ENCODE measurements around the gene TBC1D28.
A peak's percentile ranks its signal among the peaks of the same experiment; 100 is the strongest.
"Not testable (repeated sequence)": the region's sequence is repeated elsewhere in the genome, so short reads cannot be mapped to it uniquely, and the experiment has no call there.

The TBC1D28 gene

DNA sequence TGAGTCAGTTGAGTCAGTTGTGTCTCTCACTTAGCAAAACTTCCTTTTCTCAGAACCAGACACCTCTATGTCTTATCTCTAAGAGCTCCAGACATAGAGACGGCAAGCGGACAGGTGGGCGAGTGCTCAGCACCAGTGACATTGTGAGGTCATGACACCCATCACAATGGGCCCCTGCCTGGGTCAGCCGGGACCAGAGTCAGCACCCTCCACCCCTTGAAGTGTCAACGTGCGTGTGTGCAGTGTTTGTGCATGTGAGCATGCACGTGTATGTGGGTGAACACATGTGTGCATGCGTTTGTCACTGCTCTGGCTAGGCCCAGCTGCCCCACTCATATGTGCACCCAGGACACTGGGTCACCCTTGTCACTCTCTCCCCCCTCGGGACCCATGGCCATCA is at the start of gene TBC1D28:
TSS of gene TBC1D28 (minus strand) at position 101 of the 400 bp plus-strand sequence. CDS start 3,039 bp downstream, outside the sequence.
- not testable (repeated sequence) for DNase-seq

DNA sequence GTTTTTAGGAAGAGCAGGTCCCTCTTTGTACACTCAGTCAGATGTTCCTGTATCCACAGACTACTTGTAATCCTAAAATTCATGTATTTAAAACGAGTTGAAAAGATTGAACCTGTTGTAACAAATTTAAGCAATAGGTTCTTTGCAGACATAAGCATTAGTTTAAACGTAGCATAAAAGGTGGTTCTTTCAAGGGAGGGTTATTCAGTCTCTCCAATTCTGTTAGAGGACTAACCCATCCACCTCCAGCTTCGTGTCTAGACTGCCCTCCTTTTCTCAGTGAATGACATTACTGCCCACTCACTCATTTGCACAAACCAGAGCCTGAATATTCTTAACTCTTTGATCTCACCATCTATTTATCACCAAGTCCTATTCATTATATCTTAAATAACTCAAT is 38.5 kb upstream of the TBC1D28 start:
- not testable (repeated sequence) for DNase-seq

DNA sequence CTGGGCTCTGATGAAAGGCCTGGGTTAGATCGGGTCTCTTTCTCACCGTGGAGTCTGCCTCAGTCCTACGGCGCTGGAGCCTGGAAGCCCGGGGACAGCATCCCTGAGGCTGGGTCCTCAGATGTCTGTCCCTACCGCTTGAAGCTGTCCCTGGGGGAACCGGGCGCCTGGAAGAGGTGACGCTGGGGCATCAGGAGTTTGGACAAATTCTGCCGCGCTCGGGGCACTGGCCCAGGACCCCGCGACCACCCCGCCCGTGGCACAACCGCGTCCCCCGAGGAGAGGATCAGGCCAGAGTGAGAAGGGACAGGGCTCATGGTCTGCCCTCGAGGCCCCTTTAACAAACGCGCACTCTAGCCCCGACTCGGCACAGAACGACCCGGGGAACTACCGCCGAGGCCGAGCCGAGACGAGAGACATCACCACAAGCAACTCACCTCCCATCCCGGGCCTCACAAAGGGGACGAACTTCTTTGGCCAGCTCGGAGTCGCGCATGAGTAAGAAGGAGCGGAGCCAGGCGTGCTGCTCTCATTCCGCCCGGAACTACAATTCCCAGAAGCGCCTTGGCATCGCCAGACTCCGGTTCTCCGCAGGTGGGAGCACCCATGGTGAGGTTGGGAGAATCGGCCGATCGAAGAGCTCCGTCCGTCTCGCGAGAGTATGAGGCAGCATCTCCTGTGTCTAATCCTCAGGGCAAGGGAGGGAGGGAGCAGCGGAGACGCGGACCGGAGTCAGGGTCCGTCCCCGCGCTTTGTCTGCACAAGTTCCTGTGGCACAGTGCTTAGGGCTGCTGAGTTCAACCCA is 37.8 kb upstream of the TBC1D28 start, which contains the start of gene FOXO3B:
TSS of gene FOXO3B (minus strand) at position 548 of the 805 bp plus-strand sequence. CDS start 663 bp downstream, outside the sequence.
- DNase-seq = peak; percentile 84

DNA sequence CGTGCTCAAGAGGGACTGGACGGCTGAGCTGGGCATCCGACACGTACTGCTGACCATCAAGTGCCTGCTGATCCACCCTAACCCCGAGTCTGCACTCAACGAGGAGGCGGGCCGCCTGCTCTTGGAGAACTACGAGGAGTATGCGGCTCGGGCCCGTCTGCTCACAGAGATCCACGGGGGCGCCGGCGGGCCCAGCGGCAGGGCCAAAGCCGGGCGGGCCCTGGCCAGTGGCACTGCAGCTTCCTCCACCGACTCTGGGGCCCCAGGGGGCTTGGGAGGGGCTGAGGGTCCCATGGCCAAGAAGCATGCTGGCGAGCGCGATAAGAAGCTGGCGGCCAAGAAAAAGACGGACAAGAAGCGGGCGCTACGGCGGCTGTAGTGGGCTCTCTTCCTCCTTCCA is 33.2 kb upstream of the TBC1D28 start:
- DNase-seq = not testable (repeated sequence)

DNA sequence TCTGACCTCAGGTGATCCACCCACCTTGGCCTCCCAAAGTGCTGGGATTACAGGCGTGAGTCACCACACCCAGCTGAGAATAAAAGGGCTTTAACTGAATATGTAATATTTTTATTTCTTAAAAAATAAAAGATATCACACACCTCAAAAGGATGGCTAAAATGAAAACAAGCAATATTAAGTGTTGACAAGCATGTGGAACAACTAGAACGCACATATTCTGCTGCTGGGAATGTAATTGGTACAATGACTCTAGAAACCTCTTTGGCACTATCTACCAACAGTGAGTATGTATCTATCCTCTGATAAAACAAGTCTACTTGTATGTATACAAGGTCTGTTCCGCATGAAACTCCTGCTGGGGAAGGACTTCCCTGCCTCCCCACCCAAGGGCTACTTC is 32.7 kb upstream of the TBC1D28 start:
- DNase-seq = not testable (repeated sequence)

DNA sequence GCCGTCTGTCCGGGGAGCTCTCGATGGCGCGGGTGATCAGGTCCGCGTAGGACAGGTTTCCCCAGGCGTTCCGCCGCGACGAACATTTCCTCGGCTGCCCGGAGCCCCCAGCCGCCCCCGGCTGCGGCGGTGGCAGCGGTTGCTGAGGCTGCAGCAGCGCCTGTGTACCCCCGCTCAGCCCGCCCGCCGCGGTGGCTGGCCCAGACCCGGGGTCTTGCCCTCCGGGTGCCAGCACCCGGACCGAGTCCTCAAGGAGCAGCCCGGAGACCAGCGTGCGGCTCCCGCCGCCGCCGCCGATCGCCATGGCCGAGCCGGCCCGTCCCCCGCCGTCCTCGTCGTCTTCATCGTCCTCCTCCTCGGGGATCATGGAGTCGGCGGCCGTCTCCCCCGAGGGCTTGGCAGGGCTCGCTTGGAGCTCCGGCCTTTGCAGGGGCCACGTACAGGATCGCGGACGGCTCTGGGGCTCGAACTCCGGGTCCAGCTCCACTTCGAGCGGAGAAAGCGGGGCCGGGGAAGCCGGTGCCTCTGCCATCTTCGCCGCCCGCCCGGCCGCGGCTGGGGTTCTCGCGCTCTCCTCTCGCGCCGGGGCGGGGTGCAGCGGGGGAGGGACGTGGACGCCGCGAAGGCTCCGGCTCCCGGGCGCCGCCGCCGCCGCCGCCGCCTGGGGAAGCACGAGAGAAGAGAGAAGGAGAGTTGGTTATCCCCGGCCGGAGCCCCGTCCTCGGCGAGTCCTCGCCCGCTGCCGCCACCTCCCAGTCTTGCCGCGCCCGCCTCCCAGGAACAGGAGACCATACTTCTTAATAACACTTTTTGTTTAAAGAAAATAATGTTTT is 28.4 kb upstream of the TBC1D28 start:
- not testable (repeated sequence) for DNase-seq

DNA sequence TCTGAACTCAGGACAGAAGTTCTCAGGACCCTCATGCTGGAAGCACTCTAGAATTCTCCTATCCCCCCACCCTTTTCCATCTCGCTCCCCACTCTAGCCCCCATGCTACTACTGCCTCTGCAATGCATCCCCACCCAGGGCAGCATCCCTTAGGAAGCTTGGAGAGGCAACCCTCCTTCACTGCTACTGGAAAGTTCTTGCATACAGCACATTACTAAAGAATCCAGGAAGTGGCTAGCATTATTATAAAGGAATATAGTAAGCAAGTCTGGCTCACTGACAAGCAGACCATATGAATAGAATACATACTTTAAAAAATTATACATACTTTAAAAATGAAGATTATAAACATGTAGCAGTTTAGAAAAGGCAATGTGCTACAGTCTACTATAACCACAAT is 24.4 kb upstream of the TBC1D28 start:
- DNase-seq = not testable (repeated sequence)

DNA sequence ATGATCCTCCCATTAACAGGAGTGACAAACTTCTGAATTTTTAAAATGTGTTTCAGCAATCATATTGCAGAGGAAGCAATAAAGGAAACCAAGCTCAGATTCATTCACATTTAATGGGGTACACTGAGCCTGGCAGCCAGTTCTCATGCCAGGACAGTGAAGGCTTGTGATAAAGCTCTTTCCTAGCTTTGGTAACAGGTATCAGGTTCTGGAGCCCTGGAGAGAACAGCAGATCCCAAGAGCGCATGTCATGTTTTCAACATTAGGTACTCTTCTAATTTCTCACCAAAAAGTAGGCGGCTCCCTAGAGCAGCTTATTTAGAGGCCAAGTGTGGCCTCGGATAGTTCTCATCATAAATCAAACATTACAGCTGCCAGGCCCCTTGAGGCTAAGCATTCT is 23.3 kb upstream of the TBC1D28 start:
- not testable (repeated sequence) for DNase-seq

DNA sequence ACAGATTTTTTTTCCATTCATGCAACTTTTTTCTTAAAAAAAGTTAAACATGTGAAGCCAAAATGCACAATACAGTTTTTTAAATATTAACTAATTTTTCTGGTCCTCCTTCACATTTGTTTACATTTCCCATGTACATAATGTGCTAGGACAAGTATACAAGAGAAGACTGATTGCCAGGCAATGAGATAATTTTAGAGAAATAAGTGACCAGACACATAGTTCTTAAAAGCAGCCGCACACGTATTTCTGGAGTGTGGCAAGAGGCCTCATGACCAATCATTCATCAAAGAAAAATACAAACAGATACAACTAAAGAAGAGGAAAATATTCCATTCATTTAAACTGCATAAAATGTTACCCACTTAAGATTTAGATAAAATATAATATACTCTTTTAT is 22.1 kb upstream of the TBC1D28 start:
- not testable (repeated sequence) for DNase-seq

DNA sequence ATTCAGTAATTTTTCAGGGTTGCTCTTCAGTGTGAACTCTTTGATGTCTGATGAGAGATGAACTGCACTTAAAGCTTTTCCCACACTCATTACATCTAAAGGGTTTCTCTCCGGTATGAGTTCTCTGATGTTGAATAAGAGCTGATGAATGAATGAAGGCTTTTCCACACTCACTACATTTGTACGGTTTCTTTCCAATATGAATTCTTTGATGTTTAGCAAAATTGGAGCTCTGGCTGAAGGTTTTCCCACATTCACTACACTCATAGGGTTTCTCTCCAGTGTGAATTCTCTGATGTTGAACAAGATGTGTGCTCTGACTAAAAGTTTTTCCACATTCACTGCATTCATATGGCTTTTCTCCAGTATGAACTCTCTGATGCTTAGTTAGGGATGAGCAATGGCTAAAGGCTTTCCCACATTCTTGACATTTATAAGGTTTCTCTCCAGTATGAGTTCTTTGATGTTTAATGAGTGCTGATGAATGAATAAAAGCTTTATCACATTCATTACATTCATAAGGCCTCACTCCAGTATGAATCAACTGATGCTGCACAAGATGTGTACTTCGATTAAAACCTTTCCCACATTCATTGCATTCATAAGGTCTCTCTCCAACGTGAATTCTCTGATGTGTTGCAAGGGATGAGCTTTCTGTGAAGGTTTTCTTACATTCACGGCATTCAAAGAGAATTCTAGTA is 17.9 kb upstream of the TBC1D28 start:
- not testable (repeated sequence) for DNase-seq

DNA sequence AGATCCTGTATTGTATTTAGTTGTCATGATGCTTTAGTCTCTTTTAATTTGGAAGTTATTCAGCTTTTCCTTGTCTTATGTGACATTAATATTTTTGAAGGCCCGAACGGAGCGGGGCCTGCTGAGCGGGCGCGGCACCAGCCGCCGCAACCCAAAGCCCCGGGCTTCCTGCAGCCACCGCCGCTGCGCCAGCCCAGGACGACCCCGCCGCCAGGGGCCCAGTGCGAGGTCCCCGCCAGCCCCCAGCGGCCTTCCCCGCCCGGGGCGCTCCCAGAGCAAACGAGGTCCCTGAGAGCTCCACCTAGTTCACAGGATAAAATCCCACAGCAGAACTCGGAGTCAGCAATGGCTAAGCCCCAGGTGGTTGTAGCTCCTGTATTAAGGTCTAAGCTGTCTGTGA is 5.9 kb upstream of the TBC1D28 start:
- DNase-seq = not testable (repeated sequence)

DNA sequence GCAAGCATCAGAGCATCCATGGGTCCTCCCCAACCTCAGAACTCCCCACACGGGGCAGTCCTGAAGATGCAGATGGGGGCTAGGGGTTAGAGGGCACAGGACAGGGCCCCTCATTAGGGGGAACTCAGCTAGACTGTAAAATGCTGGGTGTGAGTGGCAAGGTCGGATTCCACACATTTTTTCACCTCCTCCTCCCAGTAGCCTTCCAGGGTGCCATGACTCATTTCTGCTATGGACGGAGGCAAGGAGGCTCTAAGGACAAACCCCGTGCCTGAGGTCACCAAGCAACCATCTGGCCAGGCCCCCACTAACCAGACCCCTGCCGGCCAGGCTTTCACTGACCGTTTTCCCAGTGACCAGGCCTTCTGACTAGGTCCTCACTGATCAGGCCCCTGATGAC is 1.1 kb downstream of the TBC1D28 start:
- not testable (repeated sequence) for DNase-seq

DNA sequence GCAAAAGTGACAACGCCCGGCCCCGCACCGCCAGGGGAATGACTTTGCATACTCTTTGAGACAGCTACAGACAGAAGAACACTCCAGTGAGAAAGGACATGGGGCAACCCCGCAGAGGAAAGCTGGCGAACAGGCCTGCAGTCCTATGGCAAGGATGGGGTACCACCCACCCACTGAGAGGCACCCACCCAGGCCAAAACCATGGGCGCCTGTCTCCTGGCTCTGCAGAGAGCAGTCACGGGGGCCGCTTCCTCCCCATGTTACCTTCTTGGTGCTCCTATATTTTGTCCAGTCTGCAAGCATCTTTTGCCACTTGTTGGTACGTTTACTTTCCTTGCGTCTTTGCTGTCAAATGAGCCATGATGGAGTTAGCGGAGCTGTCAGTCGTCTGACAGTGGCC is 5.8 kb downstream of the TBC1D28 start:
- DNase-seq = not testable (repeated sequence)

DNA sequence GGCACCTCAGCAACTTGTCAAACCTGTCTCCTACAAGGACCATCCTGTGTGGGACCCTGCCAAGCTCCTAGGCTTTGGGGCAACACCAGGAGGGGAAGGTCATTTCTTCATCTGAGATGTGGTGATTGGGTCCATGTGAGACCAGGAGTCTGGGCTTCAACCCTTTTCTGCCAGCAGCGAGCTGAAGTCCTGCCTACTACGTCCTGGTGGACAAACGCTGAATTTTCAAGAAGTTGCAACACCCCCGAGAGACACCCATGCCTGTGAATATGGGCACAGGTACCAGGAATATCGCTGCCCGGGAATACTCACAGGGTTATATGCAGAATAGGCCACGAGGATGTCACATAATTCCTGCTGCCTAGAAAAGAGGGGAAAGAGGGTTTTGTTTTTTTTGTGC is 8.0 kb downstream of the TBC1D28 start:
- DNase-seq = not testable (repeated sequence)

DNA sequence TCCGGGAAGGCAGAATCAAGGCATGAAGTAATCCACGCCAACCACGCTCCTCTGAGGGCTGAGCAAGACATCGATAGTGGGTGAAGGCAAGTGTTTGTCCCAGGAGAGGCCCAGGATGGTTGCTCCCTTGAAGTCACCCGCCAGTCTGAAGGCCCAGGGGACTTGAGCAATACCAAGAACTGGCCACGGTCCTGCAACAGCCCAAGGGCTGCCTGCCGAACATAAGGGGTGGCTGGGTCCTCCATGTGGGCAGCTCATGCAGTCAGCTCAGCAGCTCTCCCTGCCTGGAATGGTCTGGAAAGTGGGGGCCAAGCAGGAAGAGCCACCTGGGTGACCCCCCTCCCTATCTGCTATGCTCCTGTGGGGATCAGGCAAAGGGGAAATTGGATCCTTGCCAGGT is 8.4 kb downstream of the TBC1D28 start:
- DNase-seq = not testable (repeated sequence)

DNA sequence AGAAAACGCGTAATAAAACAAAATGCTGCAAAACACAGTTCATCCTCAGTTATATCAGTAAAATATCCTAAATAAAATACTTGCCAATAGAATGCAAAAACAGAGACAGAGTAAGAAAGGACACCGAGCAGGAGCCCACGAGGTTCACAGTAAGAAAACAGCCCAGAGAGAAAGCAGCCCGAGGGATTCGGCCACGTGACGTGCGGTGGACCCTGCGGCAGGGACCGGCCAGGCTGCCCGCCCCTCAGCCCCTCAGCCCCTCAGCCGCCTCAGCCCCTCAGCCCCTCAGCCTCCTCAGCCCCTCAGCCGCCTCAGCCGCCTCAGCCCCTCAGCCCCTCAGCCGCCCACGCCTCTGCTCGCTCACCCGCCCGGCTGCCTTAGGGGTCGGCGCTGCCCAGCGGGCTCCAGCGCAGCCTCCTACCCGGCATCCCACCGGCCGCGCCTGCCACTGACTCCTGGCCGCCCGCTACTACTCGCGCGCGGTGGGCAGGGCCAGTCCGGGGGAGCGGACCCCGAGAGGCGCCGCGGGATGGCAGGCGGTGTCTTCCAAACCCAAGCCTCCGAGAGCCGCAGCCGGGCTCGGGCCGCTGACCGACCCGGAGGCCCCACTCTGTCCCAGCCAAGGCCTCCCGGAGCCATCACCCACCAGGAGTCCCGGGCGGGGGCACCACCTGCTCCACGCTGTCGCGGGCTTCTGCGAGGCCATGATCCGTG is 9.5 kb downstream of the TBC1D28 start:
- not testable (repeated sequence) for DNase-seq

DNA sequence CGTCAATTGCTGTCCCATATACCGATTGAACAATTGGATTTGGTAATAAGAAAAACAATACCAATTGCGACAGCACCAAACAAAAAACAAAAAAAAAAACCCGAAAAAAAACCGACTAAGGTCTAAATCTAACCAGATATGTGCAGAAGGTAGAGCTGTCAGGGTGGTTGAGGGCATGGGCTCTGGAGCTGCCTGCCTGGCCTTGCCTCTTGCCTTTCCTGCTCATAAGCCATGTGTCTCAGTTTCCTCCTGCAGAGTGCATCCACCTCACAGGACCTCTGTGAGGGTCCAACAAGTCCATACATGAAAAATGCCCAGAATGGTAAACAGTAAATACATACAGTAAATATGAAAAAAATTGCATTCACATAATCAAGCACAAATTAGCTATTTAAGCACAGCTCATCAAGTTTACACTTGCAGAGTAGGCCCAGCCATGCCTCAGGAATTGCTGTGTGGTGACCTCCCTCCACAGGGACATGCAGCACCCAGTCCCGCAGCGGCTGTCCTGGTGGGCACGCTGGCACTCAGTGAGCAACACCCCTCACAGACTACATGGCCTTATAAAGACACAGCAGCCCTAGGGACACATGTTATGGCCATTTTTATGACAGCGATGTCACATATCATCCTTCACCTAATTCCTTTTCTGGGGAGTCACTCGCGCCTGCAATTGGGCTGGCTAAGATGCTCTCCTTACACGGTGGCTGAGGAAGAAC is 17.9 kb downstream of the TBC1D28 start:
- no peak for DNase-seq

DNA sequence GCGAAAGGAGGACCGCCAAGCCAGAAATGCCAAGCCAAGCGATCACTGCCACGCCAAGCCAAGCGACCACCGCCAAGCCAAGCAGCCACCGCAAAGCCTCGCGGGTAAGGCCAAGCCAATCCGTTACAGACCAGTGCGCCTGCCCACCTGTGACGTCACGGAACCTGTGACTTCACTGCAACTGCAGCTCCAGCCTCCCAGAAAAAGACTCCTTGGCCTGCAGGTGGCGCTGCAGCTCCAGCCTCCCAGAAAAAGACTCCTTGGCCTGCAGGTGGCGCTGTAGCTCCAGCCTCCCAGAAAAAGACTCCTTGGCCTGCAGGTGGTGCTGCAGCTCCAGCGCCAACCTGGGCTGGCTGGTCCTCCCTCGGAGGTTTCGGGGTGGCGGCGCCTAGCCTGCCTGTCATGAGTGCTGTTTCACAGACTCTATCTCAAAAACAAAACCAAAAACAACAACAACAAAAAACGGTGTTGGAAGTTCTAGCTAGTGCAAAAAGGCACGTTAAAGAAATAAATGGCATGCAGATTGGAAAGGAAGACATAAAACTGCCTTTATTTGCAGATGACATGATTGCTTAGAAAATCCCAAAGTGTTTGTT is 18.6 kb downstream of the TBC1D28 start:
- DNase-seq = peak; percentile 89

DNA sequence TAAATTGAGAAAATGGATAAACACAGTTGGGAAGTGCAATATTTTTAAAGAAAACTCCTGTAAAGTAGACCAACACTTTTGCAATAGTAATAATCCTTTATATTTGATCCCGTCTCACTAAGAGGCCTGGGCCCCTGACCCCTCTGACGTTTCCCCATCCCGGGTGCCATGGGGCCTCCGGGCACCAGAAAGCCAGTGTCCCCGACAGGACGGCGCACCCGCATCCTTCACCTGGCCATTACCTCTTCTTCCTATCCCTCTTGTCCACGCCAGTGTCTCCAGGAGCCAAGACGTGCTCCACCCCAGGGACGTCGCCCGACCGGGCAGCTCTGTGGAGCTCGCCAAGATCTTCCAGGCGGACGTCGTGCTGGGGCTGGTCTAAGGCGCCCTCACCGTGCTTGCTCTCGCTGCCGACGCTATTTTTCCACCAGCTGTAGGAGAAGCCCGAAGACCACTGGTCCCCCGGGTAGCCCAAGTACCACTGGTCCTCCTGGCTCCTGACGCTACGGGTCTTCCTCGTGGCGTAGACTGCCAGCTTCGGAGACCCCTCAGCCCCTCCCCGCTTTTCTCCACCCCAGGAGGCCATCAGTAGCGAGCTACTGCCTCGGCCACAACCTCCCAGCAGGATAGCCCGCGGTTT is 19.2 kb downstream of the TBC1D28 start:
- DNase-seq = not testable (repeated sequence)

DNA sequence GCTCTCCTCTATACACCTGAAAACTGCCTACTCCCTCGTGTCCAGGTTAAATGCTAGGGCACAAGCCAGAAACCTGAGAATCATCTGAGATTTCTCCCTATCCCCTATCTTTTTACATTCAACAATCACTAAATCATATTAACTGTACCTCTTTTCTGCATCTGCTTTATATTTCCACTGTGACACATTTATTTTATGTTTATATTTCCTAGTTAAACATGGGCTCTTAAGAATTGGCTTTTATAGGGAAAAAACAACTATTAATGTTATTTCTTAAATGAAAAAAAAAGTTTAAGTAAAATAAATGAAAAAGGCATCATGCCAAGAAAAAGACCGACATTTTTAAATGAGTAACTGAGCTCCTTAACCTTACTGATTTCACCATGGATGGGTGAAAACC is 26.6 kb downstream of the TBC1D28 start:
- DNase-seq = not testable (repeated sequence)

DNA sequence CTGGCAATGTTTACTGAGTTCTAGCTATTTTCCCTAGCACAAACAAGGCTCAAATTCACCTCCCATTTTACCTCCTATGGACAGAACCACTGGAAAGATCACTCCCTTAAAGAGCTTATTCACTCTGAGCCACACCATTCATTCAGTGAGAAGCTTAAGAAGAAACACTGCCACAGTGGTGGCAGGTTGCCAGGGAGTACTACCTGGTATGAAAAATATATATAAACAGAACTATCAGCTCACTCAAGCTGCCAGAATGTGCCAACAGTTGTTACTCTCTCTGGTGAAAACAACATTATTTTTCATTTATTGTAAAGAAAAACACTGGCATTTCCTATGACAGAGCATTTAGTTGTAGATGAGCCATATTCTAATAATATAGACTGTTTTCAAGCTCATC is 31.2 kb downstream of the TBC1D28 start:
- not testable (repeated sequence) for DNase-seq
